GM18868 (cell line): ENCODE measurements around the gene NBPF1.
"Not testable (repeated sequence)": the region's sequence is repeated elsewhere in the genome, so short reads cannot be mapped to it uniquely, and the experiment has no call there.

Experiments used
- ATAC-seq: cut with Tn5 transposase; IDR thresholded peaks from one replicate; pipeline ENCODE4 v1.9.1; 2021; ENCODE audit warnings: mild to moderate bottlenecking, moderate library complexity; ENCODE audit not compliant: unreplicated experiment

The NBPF1 gene

GRCh38 chr1:16557034-16557433, 56.3 kb downstream of the NBPF1 start:
- ATAC-seq: not testable (repeated sequence)

GRCh38 chr1:16553244-16553643, 60.1 kb downstream of the NBPF1 start:
- ATAC-seq: not testable (repeated sequence)

- not testable (repeated sequence) for ATAC-seq
Measured at GRCh38 chr1:16550212-16550918, 63.0 kb downstream of the NBPF1 start.

- not testable (repeated sequence) for ATAC-seq
Measured at GRCh38 chr1:16549545-16549944, 63.8 kb downstream of the NBPF1 start.

- not testable (repeated sequence) for ATAC-seq
Measured at GRCh38 chr1:16547502-16548241, 65.7 kb downstream of the NBPF1 start.

- not testable (repeated sequence) for ATAC-seq
Measured at GRCh38 chr1:16545682-16546095, 67.7 kb downstream of the NBPF1 start.

- not testable (repeated sequence) for ATAC-seq
Measured at GRCh38 chr1:16540421-16540893, 72.9 kb downstream of the NBPF1 start.

GRCh38 chr1:16537528-16537927, 75.8 kb downstream of the NBPF1 start:
- not testable (repeated sequence) for ATAC-seq

GRCh38 chr1:16536796-16537195, 76.6 kb downstream of the NBPF1 start:
- not testable (repeated sequence) for ATAC-seq

- not testable (repeated sequence) for ATAC-seq
Measured at GRCh38 chr1:16535898-16536297, 77.5 kb downstream of the NBPF1 start.

GRCh38 chr1:16535487-16535886, 77.9 kb downstream of the NBPF1 start:
- not testable (repeated sequence) for ATAC-seq

GRCh38 chr1:16534829-16535456, 78.4 kb downstream of the NBPF1 start:
- not testable (repeated sequence) for ATAC-seq

GRCh38 chr1:16534239-16534828, 79.0 kb downstream of the NBPF1 start:
- not testable (repeated sequence) for ATAC-seq

- ATAC-seq: not testable (repeated sequence)
Measured at GRCh38 chr1:16532235-16532991, 81.0 kb downstream of the NBPF1 start.

GRCh38 chr1:16528338-16528737, 85.0 kb downstream of the NBPF1 start:
- ATAC-seq: not testable (repeated sequence)

- not testable (repeated sequence) for ATAC-seq
Measured at GRCh38 chr1:16525769-16526168, 87.6 kb downstream of the NBPF1 start.

- not testable (repeated sequence) for ATAC-seq
Measured at GRCh38 chr1:16521679-16522078, 91.7 kb downstream of the NBPF1 start.

- ATAC-seq: no peak
Measured at GRCh38 chr1:16521288-16521583, 92.1 kb downstream of the NBPF1 start.

- ATAC-seq: not testable (repeated sequence)
Measured at GRCh38 chr1:16520435-16521287, 92.7 kb downstream of the NBPF1 start.
